ENCODE data around the gene NFASC. TPM values are rescaled to one million over a fixed set of nuclear protein-coding genes. Genes with fewer than 3 reads are reported as not detected.

NFASC gene
- total and polyA plus RNA-seq, 2 donors (not counting 3 experiments of a cell fraction or from before 2014, with no cell fraction given), result not detected

GRCh38 chr1:204947747-204948146 lies 77.1 kb downstream of the NFASC start:
- CTCF ChIA-PET, result no interaction called here

DNA sequence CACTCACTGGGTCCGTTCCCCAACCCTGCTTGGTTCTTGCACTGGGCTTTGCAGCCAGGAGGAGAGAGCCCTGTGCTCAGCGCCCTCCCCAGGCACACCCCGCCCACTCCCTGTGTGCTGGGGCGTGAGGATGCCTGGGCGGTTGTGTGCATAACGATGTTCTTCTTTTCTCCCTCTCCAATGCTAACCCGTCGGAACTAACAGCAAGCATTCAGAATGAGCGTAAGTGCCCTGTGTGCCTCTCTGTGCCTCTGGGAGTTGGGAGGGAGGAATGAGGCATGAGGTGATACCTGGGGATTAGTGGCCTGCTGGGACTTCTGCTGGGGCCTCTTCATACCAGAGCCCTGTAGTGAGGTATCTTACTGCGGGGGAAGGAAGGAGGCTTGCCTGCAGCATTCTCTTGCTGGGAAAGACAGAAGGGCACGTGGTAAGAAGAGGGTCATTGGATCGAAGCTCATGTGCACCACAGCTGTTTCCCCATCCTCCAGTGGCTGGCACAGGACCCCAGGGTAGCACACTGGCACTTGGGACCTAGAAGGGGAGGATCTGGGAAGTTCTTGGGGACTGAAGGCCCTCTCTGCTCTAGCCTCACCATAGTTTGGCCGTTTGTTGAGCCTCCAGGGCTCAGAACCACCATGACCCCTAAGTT lies 79.8 kb downstream of the NFASC start:
- CTCF ChIA-PET, result interaction anchor here (1.5 kb wide), 1 partner anchor 8 kb away, joined by 4 read pairs; no protein-coding TSS in a partner anchor
- no peak overlapping the region for H3K4me3 ChIP-seq (replicated peaks in 1 of 3; ENCODE audit: insufficient read depth in 1 of 3, low read depth in 1 of 3, low read length in 3 of 3)
- H3K36me3 ChIP-seq (ENCODE audit: control insufficient read depth in 2 of 2, extremely low read depth in 1 of 2, insufficient read depth in 2 of 2, low read length in 2 of 2), result no peaks in the 10 kb centered on the region

More at GRCh38 chr1:204947747-204948146, 77.1 kb downstream of the NFASC start:
- Histone ChIP-seq H3K9me1 (replicated peaks; ENCODE audit: control insufficient read depth, extremely low read depth, insufficient read depth, low read length) (no peaks in the 10 kb centered on the region), H3K79me2 (ENCODE audit: control insufficient read depth, insufficient read depth, low read length) (no peaks in the 10 kb centered on the region), H3K4me2 (ENCODE audit: insufficient read depth, low read length) (no peak overlapping the region), H3K9ac (replicated peaks; ENCODE audit: extremely low read depth, insufficient read depth, low read length) (no peak overlapping the region), H3K4me3 (replicated peaks in 1 of 3; ENCODE audit: insufficient read depth in 1 of 3, low read depth in 1 of 3, low read length in 3 of 3) (no peak overlapping the region), H3K27me3 (ENCODE audit: control insufficient read depth in 2 of 2, insufficient read depth in 2 of 2, low read length in 2 of 2) (peaks cover 3% of the 10 kb centered on the region in 2 experiments), H3K4me1 (ENCODE audit: control insufficient read depth, extremely low read depth, insufficient read depth, low read length) (no peaks in the 10 kb centered on the region), H2AFZ (ENCODE audit: low read depth, low read length) (no peak overlapping the region), H4K20me1 (replicated peaks; ENCODE audit: control insufficient read depth, extremely low read depth, insufficient read depth, low read length) (no peaks in the 10 kb centered on the region), H3K36me3 (ENCODE audit: control insufficient read depth in 2 of 2, extremely low read depth in 1 of 2, insufficient read depth in 2 of 2, low read length in 2 of 2) (no peaks in the 10 kb centered on the region), H3K9me3 (replicated peaks; ENCODE audit: control insufficient read depth, insufficient read depth, low read length) (no peaks in the 10 kb centered on the region), H3K27ac (ENCODE audit: insufficient read depth, low read depth, low read length) (no peak overlapping the region)
- no peak for TF ChIP-seq EZH2 (IDR thresholded peaks at IDR 0.05; ENCODE audit: borderline replicate concordance, low read depth, low read length, severe bottlenecking)
- no peak for TF ChIP-seq JUN (IDR thresholded peaks at IDR 0.05; ENCODE audit: borderline replicate concordance, insufficient read depth, insufficient read length, low read depth)
- no peak for TF ChIP-seq POLR2A (IDR thresholded peaks at IDR 0.05; ENCODE audit: low read depth, low read length)
- TF ChIP-seq MYC (IDR thresholded peaks at IDR 0.05; ENCODE audit: low read depth, low read length), result no peak
- no peak for TF ChIP-seq GATA2 (IDR thresholded peaks at IDR 0.05; ENCODE audit: insufficient read depth, insufficient read length, low read depth, low read length)
- TF ChIP-seq, protein P1, sequence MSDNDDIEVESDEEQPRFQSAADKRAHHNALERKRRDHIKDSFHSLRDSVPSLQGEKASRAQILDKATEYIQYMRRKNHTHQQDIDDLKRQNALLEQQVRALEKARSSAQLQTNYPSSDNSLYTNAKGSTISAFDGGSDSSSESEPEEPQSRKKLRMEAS (IDR thresholded peaks at IDR 0.05; ENCODE audit: insufficient read depth, insufficient read length), result no peak
- no peak for TF ChIP-seq POLR2AphosphoS5 (IDR thresholded peaks at IDR 0.05; ENCODE audit: insufficient read depth, low read depth, low read length)
- POLR2A ChIA-PET, result no interaction called here
- DNase-seq (ENCODE audit: low read depth, low spot score), result no peak
- BruUV-seq (replicated peaks), result no TSS peak
- no peak for FAIRE-seq
- dilution Hi-C loops (cut with MboI; ENCODE audit: extremely low pct_ligation_motif_present, low sequenced_read_pairs) (no loop called here), intact Hi-C loops (cut with micrococcal nuclease) (no loop called here)

More for the DNA sequence above, 79.8 kb downstream of the NFASC start:
- Histone ChIP-seq H2AFZ (ENCODE audit: low read depth, low read length) (no peak overlapping the region), H3K4me1 (ENCODE audit: control insufficient read depth, extremely low read depth, insufficient read depth, low read length) (no peaks in the 10 kb centered on the region), H3K9me1 (replicated peaks; ENCODE audit: control insufficient read depth, extremely low read depth, insufficient read depth, low read length) (no peaks in the 10 kb centered on the region), H3K9ac (replicated peaks; ENCODE audit: extremely low read depth, insufficient read depth, low read length) (no peak overlapping the region), H3K79me2 (ENCODE audit: control insufficient read depth, insufficient read depth, low read length) (no peaks in the 10 kb centered on the region), H4K20me1 (replicated peaks; ENCODE audit: control insufficient read depth, extremely low read depth, insufficient read depth, low read length) (no peaks in the 10 kb centered on the region), H3K4me2 (ENCODE audit: insufficient read depth, low read length) (no peak overlapping the region), H3K9me3 (replicated peaks; ENCODE audit: control insufficient read depth, insufficient read depth, low read length) (no peaks in the 10 kb centered on the region), H3K27ac (ENCODE audit: insufficient read depth, low read depth, low read length) (no peak overlapping the region), H3K27me3 (ENCODE audit: control insufficient read depth in 2 of 2, insufficient read depth in 2 of 2, low read length in 2 of 2) (peaks cover 0 to 4% of the 10 kb centered on the region in 2 experiments)
- DNase-seq (ENCODE audit: low read depth, low spot score) (no peak), FAIRE-seq (no peak)
- intact Hi-C loops (cut with micrococcal nuclease), result no loop called here
- POLR2A ChIA-PET, result no interaction called here
- BruUV-seq (replicated peaks), result no TSS peak
- dilution Hi-C loops (cut with MboI; ENCODE audit: extremely low pct_ligation_motif_present, low sequenced_read_pairs), result no loop called here
- no peak for TF ChIP-seq EZH2 (IDR thresholded peaks at IDR 0.05; ENCODE audit: borderline replicate concordance, low read depth, low read length, severe bottlenecking)
- no peak for TF ChIP-seq POLR2A (IDR thresholded peaks at IDR 0.05; ENCODE audit: low read depth, low read length)
- no peak for TF ChIP-seq MYC (IDR thresholded peaks at IDR 0.05; ENCODE audit: low read depth, low read length)
- TF ChIP-seq CTCF (IDR thresholded peaks at IDR 0.05; ENCODE audit: extremely low read depth in 1 of 2, insufficient read depth in 1 of 2, low read depth in 1 of 2, low read length in 2 of 2), result no peak
- no peak for TF ChIP-seq FOS (IDR thresholded peaks at IDR 0.05; ENCODE audit: borderline replicate concordance, insufficient read depth, low read length)
- no peak for TF ChIP-seq POLR2AphosphoS5 (IDR thresholded peaks at IDR 0.05; ENCODE audit: insufficient read depth, low read depth, low read length)
- no peak for TF ChIP-seq GATA2 (IDR thresholded peaks at IDR 0.05; ENCODE audit: insufficient read depth, insufficient read length, low read depth, low read length)
- no peak for TF ChIP-seq JUN (IDR thresholded peaks at IDR 0.05; ENCODE audit: borderline replicate concordance, insufficient read depth, insufficient read length, low read depth)
- TF ChIP-seq, protein P1 (IDR thresholded peaks at IDR 0.05; ENCODE audit: insufficient read depth, insufficient read length), result no peak
